ENCODE results near the gene SIPA1L3.

GRCh38 chr19:37963190-37963936 is 56.4 kb downstream of the SIPA1L3 start:
- TF ChIP-seq CTCF (conservative IDR thresholded peaks at IDR 0.05) (no peak), ZFX (IDR thresholded peaks at IDR 0.05) (no peak)

All from C4-2B (cell line).